GM10266 (cell line): ENCODE measurements around the gene CAPZA2.

Experiments
- DNase-seq: peaks from one replicate; pipeline ENCODE4 v3.0.0; 2012; ENCODE audit errors: extremely low spot score
- CTCF ChIP-seq: IDR thresholded peaks from 2 replicates; pipeline ENCODE4 v1.5.1; 2012; ENCODE audit warnings: mild to moderate bottlenecking, low read depth; ENCODE audit not compliant: control insufficient read depth, insufficient read depth; ENCODE audit errors: missing control alignments

The CAPZA2 gene

GRCh38 chr7:116829041-116829440 lies 33.3 kb upstream of the CAPZA2 start:
- TF ChIP-seq CTCF: no peak
- no peak for DNase-seq

- no peak for TF ChIP-seq CTCF
- DNase-seq: no peak
Observed at GRCh38 chr7:116829493-116829892, 32.9 kb upstream of the CAPZA2 start.

- DNase-seq: no peak
- no peak for TF ChIP-seq CTCF
Observed at GRCh38 chr7:116832692-116833091, 29.7 kb upstream of the CAPZA2 start.

GRCh38 chr7:116834815-116835504 lies 27.4 kb upstream of the CAPZA2 start:
- DNase-seq: no peak
- TF ChIP-seq CTCF: no peak

- TF ChIP-seq CTCF: no peak
- no peak for DNase-seq
Observed at GRCh38 chr7:116836048-116836447, 26.3 kb upstream of the CAPZA2 start.

- TF ChIP-seq CTCF: no peak
- DNase-seq: no peak
Observed at GRCh38 chr7:116836911-116837310, 25.5 kb upstream of the CAPZA2 start.

- no peak for TF ChIP-seq CTCF
- no peak for DNase-seq
Observed at GRCh38 chr7:116837586-116837985, 24.8 kb upstream of the CAPZA2 start.
